HepG2 (cell line): ENCODE measurements around the gene ZSWIM8. TPM values are rescaled to one million over a fixed set of nuclear protein-coding genes. Genes with fewer than 3 reads are reported as not detected.

Experiments used
- KLF9 ChIP-seq: IDR thresholded peaks from 2 replicates; pipeline ENCODE4 v1.6.1; 2016; ENCODE audit warnings: low read depth
- KMT2A ChIP-seq: sonication (generic); formaldehyde crosslinking; IDR thresholded peaks from 2 replicates; pipeline ENCODE4 v1.4.0; 2020; ENCODE audit warnings: missing genetic modification reagents
- MXD3 ChIP-seq: IDR thresholded peaks from 2 replicates; pipeline ENCODE4 v1.6.1; 2016; ENCODE audit warnings: mild to moderate bottlenecking, missing biosample characterization, missing genetic modification reagents
- PLSCR1 ChIP-seq: sonication (generic); formaldehyde crosslinking; IDR thresholded peaks from 2 replicates; pipeline ENCODE4 v1.5.0; 2020; ENCODE audit warnings: missing genetic modification reagents, mild to moderate bottlenecking, borderline replicate concordance
- ZBTB14 ChIP-seq: sonication (generic); formaldehyde crosslinking; IDR thresholded peaks from 2 replicates; pipeline ENCODE4 v1.4.0; 2020; ENCODE audit warnings: missing genetic modification reagents
- ZFP1 ChIP-seq: IDR thresholded peaks from 2 replicates; pipeline ENCODE4 v1.6.1; 2016
- ZNF407 ChIP-seq: sonication (generic); formaldehyde crosslinking; IDR thresholded peaks from one replicate; pipeline ENCODE4 v1.5.1; 2020; ENCODE audit warnings: mild to moderate bottlenecking, missing genetic modification reagents; ENCODE audit errors: not compliant biosample characterization
- ZNF414 ChIP-seq: sonication (generic); formaldehyde crosslinking; IDR thresholded peaks from 2 replicates; pipeline ENCODE4 v1.5.0; 2020; ENCODE audit warnings: missing genetic modification reagents
- ZNF468 ChIP-seq: sonication (generic); formaldehyde crosslinking; IDR thresholded peaks from 2 replicates; pipeline ENCODE4 v1.8.0; 2022; ENCODE audit warnings: mild to moderate bottlenecking, moderate library complexity, missing genetic modification reagents
- ZNF563 ChIP-seq: sonication (generic); formaldehyde crosslinking; IDR thresholded peaks from 2 replicates; pipeline ENCODE4 v1.8.0; 2022; ENCODE audit warnings: mild to moderate bottlenecking, moderate library complexity, missing genetic modification reagents
- ZNF749 ChIP-seq: sonication (generic); formaldehyde crosslinking; IDR thresholded peaks from 2 replicates; pipeline ENCODE4 v1.8.0; 2022; ENCODE audit warnings: mild to moderate bottlenecking, missing genetic modification reagents, moderate library complexity, borderline replicate concordance
- ZNF784 ChIP-seq: sonication (generic); formaldehyde crosslinking; IDR thresholded peaks from 2 replicates; pipeline ENCODE4 v1.5.1; 2020; ENCODE audit warnings: missing genetic modification reagents, mild to moderate bottlenecking, borderline replicate concordance
- ZNF790 ChIP-seq: sonication (generic); formaldehyde crosslinking; IDR thresholded peaks from 2 replicates; pipeline ENCODE4 v1.8.0; 2022; ENCODE audit warnings: missing genetic modification reagents, mild to moderate bottlenecking, borderline replicate concordance
- ZNF850 ChIP-seq: sonication (generic); formaldehyde crosslinking; conservative IDR thresholded peaks from 2 replicates; pipeline ENCODE4 v1.9.0; 2021; ENCODE audit warnings: mild to moderate bottlenecking, missing genetic modification reagents
- polyA plus RNA-seq, 8 experiments: library from polyadenylated mRNA; depleted of rRNA in 3 of 8; stranded (reverse) in 7 of 8; unstranded in 1 of 8; fragments of >200 nt; fragmentation: Illumina TruSeq in 4 of 8; extraction: Trizol in 4 of 8; gene quantifications; 2 replicates each; pipeline versions ENCODE4 v1.2.1 to v1.2.3, GENCODE V29; 2011 to 2016; ENCODE audit warnings: low read depth in 4 of 8, missing spikeins in 1 of 8, mixed read lengths in 1 of 8; ENCODE audit not compliant: insufficient read depth in 1 of 8
- total RNA-seq, 5 experiments: library from RNA; depleted of rRNA; stranded (reverse); fragments of >200 nt; fragmentation: Illumina TruSeq; extraction: Trizol; gene quantifications; 2 replicates each; pipeline ENCODE4 v1.2.3, GENCODE V29; 2016; ENCODE audit warnings: low read depth in 1 of 5

Gene ZSWIM8
- total and polyA plus RNA-seq, 2 of the 13 experiments (the other 11 are each of a cell fraction or from before 2014, with no cell fraction given), result 39.9 to 98.2 TPM

- peak; percentile 22 for TF ChIP-seq ZNF407
- TF ChIP-seq MXD3, result 0 out of 2 replicates have a peak, but pooled peaks have one; percentile 11
- TF ChIP-seq ZNF749 (CRISPR knock-in tag), result peak; percentile 38; the same call in 1 of the 2 replicates
- TF ChIP-seq ZFP1 (CRISPR knock-in tag), result 0 out of 2 replicates have a peak, but pooled peaks have one; percentile 17
- TF ChIP-seq ZNF850 (CRISPR knock-in tag), result peak; percentile 43; the same call in 1 of the 2 replicates
- peak; percentile 39; the same call in 1 of the 2 replicates for TF ChIP-seq ZNF563 (CRISPR knock-in tag)
- 0 out of 2 replicates have a peak, but pooled peaks have one; percentile 55 for TF ChIP-seq ZNF790 (CRISPR knock-in tag)
- TF ChIP-seq PLSCR1 (CRISPR knock-in tag), result no peak
- 0 out of 2 replicates have a peak, but pooled peaks have one; percentile 29 for TF ChIP-seq ZNF468
- 0 out of 2 replicates have a peak, but pooled peaks have one; percentile 9 for TF ChIP-seq KMT2A (CRISPR knock-in tag)
- peak; percentile 91 for TF ChIP-seq ZBTB14
- no peak; the same call in 1 of the 2 replicates for TF ChIP-seq ZNF784 (CRISPR knock-in tag)
- TF ChIP-seq KLF9 (CRISPR knock-in tag), result no peak
- 0 out of 2 replicates have a peak, but pooled peaks have one; percentile 2 for TF ChIP-seq ZNF414
These were observed 510 bp downstream of the ZSWIM8 start (continued) for GRCh38 chr10:73785721-73786511.
